ENCODE measurements around the gene CORO2B. TPM values are rescaled to one million over a fixed set of nuclear protein-coding genes. Genes with fewer than 3 reads are reported as not detected.

CORO2B gene
- total RNA-seq, 4 donors from 2014 or later: 1.3 to 18.2 (median 7.0) TPM

DNA sequence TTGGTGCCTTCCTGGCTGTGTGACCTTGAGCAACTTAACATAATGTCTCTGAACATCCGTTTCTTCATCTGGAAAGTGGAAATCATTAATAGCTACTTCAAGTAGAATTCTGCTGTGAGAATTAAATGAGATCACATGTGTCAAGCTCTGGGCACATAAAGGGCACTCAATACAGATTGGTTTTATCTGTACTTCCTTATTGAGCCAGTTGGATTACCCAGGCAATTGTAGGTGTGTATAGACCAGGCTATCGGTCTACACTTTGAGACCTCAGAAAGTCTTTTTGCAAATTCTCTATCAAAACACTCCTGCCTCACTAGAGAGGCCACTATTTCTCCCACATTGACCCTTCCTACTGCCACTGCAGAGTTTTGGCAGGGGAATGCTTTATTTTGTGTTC is 194.2 kb downstream of the CORO2B start:
- no peaks in the 10 kb centered on the region for H3K27me3 ChIP-seq
- TF ChIP-seq, protein P1, sequence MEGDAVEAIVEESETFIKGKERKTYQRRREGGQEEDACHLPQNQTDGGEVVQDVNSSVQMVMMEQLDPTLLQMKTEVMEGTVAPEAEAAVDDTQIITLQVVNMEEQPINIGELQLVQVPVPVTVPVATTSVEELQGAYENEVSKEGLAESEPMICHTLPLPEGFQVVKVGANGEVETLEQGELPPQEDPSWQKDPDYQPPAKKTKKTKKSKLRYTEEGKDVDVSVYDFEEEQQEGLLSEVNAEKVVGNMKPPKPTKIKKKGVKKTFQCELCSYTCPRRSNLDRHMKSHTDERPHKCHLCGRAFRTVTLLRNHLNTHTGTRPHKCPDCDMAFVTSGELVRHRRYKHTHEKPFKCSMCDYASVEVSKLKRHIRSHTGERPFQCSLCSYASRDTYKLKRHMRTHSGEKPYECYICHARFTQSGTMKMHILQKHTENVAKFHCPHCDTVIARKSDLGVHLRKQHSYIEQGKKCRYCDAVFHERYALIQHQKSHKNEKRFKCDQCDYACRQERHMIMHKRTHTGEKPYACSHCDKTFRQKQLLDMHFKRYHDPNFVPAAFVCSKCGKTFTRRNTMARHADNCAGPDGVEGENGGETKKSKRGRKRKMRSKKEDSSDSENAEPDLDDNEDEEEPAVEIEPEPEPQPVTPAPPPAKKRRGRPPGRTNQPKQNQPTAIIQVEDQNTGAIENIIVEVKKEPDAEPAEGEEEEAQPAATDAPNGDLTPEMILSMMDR (IDR thresholded peaks at IDR 0.05): no peak
- TF ChIP-seq POLR2A (IDR thresholded peaks at IDR 0.05): no peak
- no peaks in the 10 kb centered on the region for H3K9me3 ChIP-seq
- DNase-seq: no peak
- no peak overlapping the region for H3K27ac ChIP-seq
- intact Hi-C loops (cut with DNase I; ENCODE audit: low total_unique reads): no loop called here
- no peaks in the 10 kb centered on the region for H3K36me3 ChIP-seq
- no peak overlapping the region for H3K4me3 ChIP-seq
- no peaks in the 10 kb centered on the region for H3K4me1 ChIP-seq

DNA sequence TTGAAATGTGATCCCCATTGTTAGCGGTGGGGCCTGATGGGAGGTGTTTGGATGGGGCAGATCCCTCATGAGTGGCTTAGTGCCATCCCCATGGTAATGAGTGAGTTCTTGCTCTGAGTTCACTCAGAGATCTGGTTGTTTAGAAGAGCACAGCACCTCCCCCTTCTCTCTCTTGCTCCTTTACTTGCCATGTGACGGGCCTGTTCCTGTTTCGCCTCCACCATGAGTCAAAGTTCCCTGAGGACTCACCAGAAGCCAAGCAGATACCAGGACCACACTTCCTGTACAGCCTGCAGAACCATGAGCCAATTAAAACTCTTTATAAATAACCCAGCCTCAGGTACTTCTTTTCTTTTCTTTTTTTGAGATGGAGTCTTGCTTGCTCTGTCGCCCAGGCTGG is 195.3 kb downstream of the CORO2B start:
- no peaks in the 10 kb centered on the region for H3K36me3 ChIP-seq
- DNase-seq: no peak
- no peak overlapping the region for H3K4me3 ChIP-seq
- no peak overlapping the region for H3K27ac ChIP-seq
- intact Hi-C loops (cut with DNase I; ENCODE audit: low total_unique reads): no loop called here
- no peaks in the 10 kb centered on the region for H3K4me1 ChIP-seq
- TF ChIP-seq, protein P1 (IDR thresholded peaks at IDR 0.05): no peak
- no peak for TF ChIP-seq POLR2A (IDR thresholded peaks at IDR 0.05)
- no peaks in the 10 kb centered on the region for H3K27me3 ChIP-seq
- H3K9me3 ChIP-seq: no peaks in the 10 kb centered on the region

DNA sequence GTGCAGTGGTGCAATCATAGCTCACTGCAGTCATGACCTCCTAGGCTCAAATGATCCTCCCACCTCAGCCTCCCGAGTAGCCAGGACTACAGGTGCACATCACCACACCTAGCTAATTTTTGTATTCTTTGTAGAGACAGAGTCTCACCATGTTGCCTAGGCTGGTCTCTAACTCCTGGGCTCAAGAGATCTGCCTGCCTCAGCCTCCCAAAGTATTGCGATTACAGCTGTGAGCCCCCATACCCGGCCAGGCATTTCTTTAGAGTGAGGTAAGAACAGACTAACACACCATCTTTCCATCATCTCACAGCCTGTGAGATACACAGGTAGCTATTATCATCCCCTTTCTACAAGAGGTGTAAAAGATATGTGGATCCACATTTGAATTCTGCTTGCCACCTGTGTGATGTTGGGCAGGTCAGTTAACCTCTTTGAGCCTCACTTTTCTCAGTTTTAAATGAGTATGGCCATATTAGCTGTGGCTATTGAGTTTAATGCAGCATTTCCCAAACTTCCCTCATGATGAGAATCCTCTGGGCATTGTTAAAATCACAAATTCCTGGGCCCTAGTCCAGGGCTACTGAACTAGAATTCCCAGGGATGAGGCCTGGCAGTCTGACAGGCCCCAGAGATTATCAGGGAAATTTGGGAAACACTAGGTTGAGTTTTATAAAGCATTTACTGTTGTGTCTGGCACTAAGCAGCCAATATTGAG is 195.9 kb downstream of the CORO2B start:
- Histone ChIP-seq H3K27ac (peak overlapping the region in 1 of 2 donors; percentile 46), H3K9me3 (no peaks in the 10 kb centered on the region), H3K27me3 (no peaks in the 10 kb centered on the region), H3K36me3 (no peaks in the 10 kb centered on the region), H3K4me1 (no peaks in the 10 kb centered on the region), H3K4me3 (no peak overlapping the region)
- TF ChIP-seq, protein P1 (IDR thresholded peaks at IDR 0.05): no peak
- no peak for TF ChIP-seq POLR2A (IDR thresholded peaks at IDR 0.05)
- DNase-seq: peak in 1 of 2 donors; percentile 55
- intact Hi-C loops (cut with DNase I; ENCODE audit: low total_unique reads): no loop called here

DNA sequence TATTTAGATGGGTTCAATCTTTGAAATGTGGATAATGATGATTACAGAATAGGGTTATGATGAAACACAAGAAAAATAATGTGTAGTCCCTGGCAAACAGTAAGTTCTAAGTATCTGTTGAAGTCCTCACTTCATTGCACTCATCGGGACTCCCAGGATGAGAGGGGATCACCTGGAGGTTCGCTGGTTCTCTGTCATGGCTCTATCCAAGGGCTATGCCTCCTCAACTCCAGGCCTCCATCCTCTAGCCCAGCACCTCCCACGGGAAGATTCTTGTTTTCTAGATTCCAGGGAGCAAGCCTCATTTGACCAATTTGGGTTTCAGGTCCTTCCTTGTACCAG is 196.4 kb downstream of the CORO2B start:
- H3K4me3 ChIP-seq: no peak overlapping the region
- intact Hi-C loops (cut with DNase I; ENCODE audit: low total_unique reads): no loop called here
- H3K27me3 ChIP-seq: no peaks in the 10 kb centered on the region
- no peaks in the 10 kb centered on the region for H3K9me3 ChIP-seq
- H3K36me3 ChIP-seq: no peaks in the 10 kb centered on the region
- H3K4me1 ChIP-seq: no peaks in the 10 kb centered on the region
- peak overlapping the region in 1 of 2 donors; percentile 46 for H3K27ac ChIP-seq
- no peak for DNase-seq
- no peak for TF ChIP-seq POLR2A (IDR thresholded peaks at IDR 0.05)
- TF ChIP-seq, protein P1 (IDR thresholded peaks at IDR 0.05): no peak

DNA sequence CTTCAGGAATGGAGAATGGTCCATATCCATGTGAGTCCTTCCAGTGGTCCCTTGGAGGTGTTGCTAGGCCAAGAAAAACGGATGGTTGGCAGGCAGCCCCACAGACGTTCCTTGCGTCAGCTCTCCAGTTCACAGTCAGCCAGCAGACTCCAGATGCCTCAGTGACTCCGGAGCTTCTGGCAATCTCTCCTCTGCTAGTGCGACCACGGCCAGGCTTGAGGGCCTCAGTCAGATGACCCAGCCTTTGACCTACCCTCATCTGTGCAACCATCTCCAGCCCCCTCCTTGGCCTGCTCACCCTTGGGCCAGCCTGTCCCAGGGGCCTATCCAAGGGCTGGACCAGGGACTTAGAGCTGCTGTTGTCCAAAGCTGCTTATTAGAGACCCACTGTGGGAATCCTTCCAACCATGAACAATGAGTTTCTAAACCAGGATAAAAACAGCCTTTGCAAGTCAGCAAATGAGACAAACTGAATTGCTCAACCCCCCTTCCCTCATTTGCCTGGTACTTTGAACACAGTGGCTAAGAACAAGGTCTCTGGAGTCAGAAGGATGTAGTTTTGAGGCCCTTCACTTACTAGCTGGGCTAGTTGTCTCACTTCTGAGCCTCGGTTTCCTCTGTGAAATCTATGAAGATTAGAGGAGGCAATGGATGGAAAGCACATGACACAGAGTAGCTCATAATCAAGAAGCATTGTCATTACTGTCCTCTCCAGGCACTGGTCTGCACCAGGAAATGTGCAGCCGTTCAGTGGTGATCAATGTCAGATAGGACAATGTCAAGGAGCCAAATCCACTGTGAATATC is 197.1 kb downstream of the CORO2B start:
- no peak for TF ChIP-seq POLR2A (IDR thresholded peaks at IDR 0.05)
- TF ChIP-seq, protein P1 (IDR thresholded peaks at IDR 0.05): no peak
- Histone ChIP-seq H3K36me3 (no peaks in the 10 kb centered on the region), H3K4me3 (no peak overlapping the region), H3K9me3 (no peaks in the 10 kb centered on the region), H3K4me1 (no peaks in the 10 kb centered on the region), H3K27ac (peak overlapping the region in 1 of 2 donors; percentile 46), H3K27me3 (no peaks in the 10 kb centered on the region)
- peak; percentile 84 to 86 for DNase-seq
- intact Hi-C loops (cut with DNase I; ENCODE audit: low total_unique reads): no loop called here

Measured in uterus (tissue), 4 donors.